K562 (cell line): ENCODE data around the gene NOX5. TPM values are rescaled to one million over a fixed set of nuclear protein-coding genes. Genes with fewer than 3 reads are reported as not detected.

Experiments used
- ARID4B ChIP-seq: sonication (generic); formaldehyde crosslinking; IDR thresholded peaks from 2 replicates; pipeline ENCODE4 v1.8.0; 2022; ENCODE audit warnings: mild to moderate bottlenecking, missing genetic modification reagents
- CUX1 ChIP-seq: fragments of 200-800 bp; sonication (Bioruptor generic); IDR thresholded peaks from 2 replicates; pipeline ENCODE4 v1.6.1; 2016; ENCODE audit warnings: missing genetic modification characterization, missing compliant biosample characterization
- ESRRA ChIP-seq: fragments of 450-650 bp; IDR thresholded peaks from 2 replicates; pipeline ENCODE4 v1.6.1; 2014; ENCODE audit warnings: low read depth, mild to moderate bottlenecking, moderate library complexity, borderline replicate concordance
- HDAC2 ChIP-seq: fragments of 450-650 bp; IDR thresholded peaks from 2 replicates; pipeline ENCODE4 v1.6.1; 2016; ENCODE audit warnings: mild to moderate bottlenecking
- MBD1 ChIP-seq: fragments of 250-450 bp; sonication (Bioruptor Pico); IDR thresholded peaks from 2 replicates; pipeline ENCODE4 v1.8.0; 2022; ENCODE audit warnings: inconsistent platforms
- NBN ChIP-seq: fragments of 450-650 bp; IDR thresholded peaks from 2 replicates; pipeline ENCODE4 v1.6.1; 2016; ENCODE audit warnings: low read depth, mild to moderate bottlenecking
- SETDB1 ChIP-seq: IDR thresholded peaks from one replicate; pipeline ENCODE4 v1.6.1; 2012; ENCODE audit warnings: low read length, control low read depth, inconsistent platforms
- ZNF274 ChIP-seq: IDR thresholded peaks from 2 replicates; pipeline ENCODE4 v1.6.1; 2011; ENCODE audit warnings: low read depth, mild to moderate bottlenecking, low read length, moderate library complexity, borderline replicate concordance
- ZNF431 ChIP-seq: sonication (generic); formaldehyde crosslinking; IDR thresholded peaks from 2 replicates; pipeline ENCODE4 v1.8.0; 2022; ENCODE audit warnings: mild to moderate bottlenecking, missing genetic modification reagents
- ZNF609 ChIP-seq: sonication (generic); formaldehyde crosslinking; IDR thresholded peaks from 2 replicates; pipeline ENCODE4 v1.8.1; 2023; ENCODE audit warnings: missing genetic modification reagents, mild to moderate bottlenecking, borderline replicate concordance
- ZNF766 ChIP-seq: fragments of 200-800 bp; sonication (Bioruptor generic); conservative IDR thresholded peaks from 2 replicates; pipeline ENCODE4 v1.6.1; 2016; ENCODE audit warnings: missing genetic modification characterization, missing compliant biosample characterization
- polyA plus RNA-seq, 8 experiments: library from polyadenylated mRNA; depleted of rRNA in 4 of 8; stranded (reverse) in 5 of 8; unstranded in 3 of 8; fragments of >200 nt; fragmentation: Nextera tagmentation in 2 of 8; fragmentation: Illumina TruSeq in 1 of 8; extraction: Ambion mirVana in 2 of 8; extraction: Trizol in 1 of 8; gene quantifications; 2 replicates each; pipeline versions ENCODE4 v1.2.1 to v1.2.3, GENCODE V29; 2011 to 2014; ENCODE audit warnings: inconsistent platforms in 1 of 8, missing spikeins in 1 of 8
- total RNA-seq, 7 experiments: library from RNA; depleted of rRNA in 6 of 7; stranded (reverse); fragments of >200 nt in 6 of 7; fragmentation: Illumina TruSeq in 2 of 7; extraction: Trizol in 2 of 7; gene quantifications; 2 replicates each; pipeline versions ENCODE4 v1.2.1 to v1.2.3, GENCODE V29; 2011 to 2021; ENCODE audit warnings: low replicate concordance in 1 of 7

NOX5 gene
- total and polyA plus RNA-seq, 9 of the 15 experiments (the other 6 are each of a cell fraction or from before 2014, with no cell fraction given) = 0.01 TPM; not detected in 8

GRCh38 chr15:68983961-68984481 lies 30.5 kb upstream of the NOX5 start (continued):
- TF ChIP-seq ZNF609 (CRISPR knock-in tag) (no peak), SETDB1 (no peak), ZNF766 (CRISPR knock-in tag) (peak; percentile 44; the same call in 1 of the 2 replicates), ESRRA (peak; percentile 86), HDAC2 (peak; percentile 48; the same call in 1 of the 2 replicates), CUX1 (CRISPR knock-in tag) (peak; percentile 36), ZNF431 (CRISPR knock-in tag) (no peak), ARID4B (CRISPR knock-in tag) (no peak), MBD1 (CRISPR knock-in tag) (no peak), ZNF274 (peak; percentile 47; the same call in 1 of the 2 replicates), NBN (0 out of 2 replicates have a peak, but pooled peaks have one; percentile 24)
